Urinary bladder (tissue), 4 donors: Measurements from ENCODE around the gene CDK16. TPM values are rescaled to one million over a fixed set of nuclear protein-coding genes. Genes with fewer than 3 reads are reported as not detected.

Source experiments
- DNase-seq: peaks from one replicate; pipeline ENCODE4 v3.0.0-alpha.2; 2015; ENCODE audit errors: extremely low spot score
- H3K27ac ChIP-seq: one replicate; pipeline ENCODE4 v1.5.1; 2013; ENCODE audit warnings: low read depth, mild to moderate bottlenecking, moderate library complexity
- H3K36me3 ChIP-seq: one replicate; pipeline ENCODE4 v1.6.1; 2013; ENCODE audit warnings: mild to moderate bottlenecking, moderate library complexity; ENCODE audit not compliant: insufficient read depth
- H3K4me1 ChIP-seq: one replicate; pipeline ENCODE4 v1.6.1; 2013; ENCODE audit warnings: mild to moderate bottlenecking, moderate library complexity; ENCODE audit not compliant: insufficient read depth
- H3K4me3 ChIP-seq: one replicate; pipeline ENCODE4 v1.5.1; 2013; ENCODE audit warnings: low read depth, low read length
- WGBS: extraction: QIAGEN DNeasy Blood & Tissue Kit; methylation state at CpG from one replicate; pipeline ENCODE4 v1.1.7; 2013; 5-methylcytosine and 5-hydroxymethylcytosine counted together
- polyA plus RNA-seq: library from polyadenylated mRNA; stranded (reverse); fragments of 200-250 nt; gene quantifications from one replicate; pipeline ENCODE4 v1.2.3, GENCODE V29; 2013
- total RNA-seq: library from RNA; depleted of rRNA; stranded (reverse); fragments of >200 nt; gene quantifications from one replicate; pipeline ENCODE4 v1.2.3, GENCODE V29; 2014
- donor health status: healthy with polysubstance abuse.
- donor health status: healthy.

The CDK16 gene
- total and polyA plus RNA-seq, 2 donors, result 49.1 to 56.8 TPM

GRCh38 chrX:47232197-47232802 is 13.8 kb downstream of the CDK16 start:
- H3K4me3 ChIP-seq, result peak overlapping the region; percentile 55
- peak overlapping the region; percentile 99 for H3K27ac ChIP-seq
- 61% methylated on average over 8 of the region's 8 CpGs for WGBS
- H3K4me1 ChIP-seq, result no peaks in the 10 kb centered on the region
- no peaks in the 10 kb centered on the region for H3K36me3 ChIP-seq
- no peak for DNase-seq

GRCh38 chrX:47232803-47233332 is 14.4 kb downstream of the CDK16 start, which contains the start of gene USP11:
USP11 (plus strand) TSS chrX:47233009; CDS start chrX:47233044, 35 bp downstream.
- Histone ChIP-seq H3K27ac (peak within 1 kb of the TSS; percentile 99), H3K4me1 (no peaks in the 10 kb centered on the region), H3K4me3 (peak within 1 kb of the TSS; percentile 55), H3K36me3 (no peaks in the 10 kb centered on the region)
- DNase-seq, result peak; percentile 31
- WGBS, result under 1% methylated on average over 46 of the region's 46 CpGs

GRCh38 chrX:47233333-47234113 is 15.0 kb downstream of the CDK16 start:
- Histone ChIP-seq H3K36me3 (no peaks in the 10 kb centered on the region), H3K4me3 (peak overlapping the region; percentile 55), H3K27ac (peak overlapping the region; percentile 87), H3K4me1 (no peaks in the 10 kb centered on the region)
- peak; percentile 84 for DNase-seq
- under 1% methylated on average over 51 of the region's 51 CpGs for WGBS

- Histone ChIP-seq H3K27ac (peak overlapping the region; percentile 23), H3K4me3 (no peak overlapping the region)
- WGBS, result 42% methylated on average over 3 of the region's 3 CpGs
Observed at GRCh38 chrX:47234583-47234982, 16.1 kb downstream of the CDK16 start.

GRCh38 chrX:47235691-47236103 is 17.2 kb downstream of the CDK16 start:
- DNase-seq, result no peak
- WGBS, result 41% methylated on average over 4 of the region's 4 CpGs
- H3K4me3 ChIP-seq, result no peak overlapping the region

More at GRCh38 chrX:47234583-47234982, 16.1 kb downstream of the CDK16 start:
- no peak for DNase-seq
- H3K4me1 ChIP-seq, result no peaks in the 10 kb centered on the region
- no peaks in the 10 kb centered on the region for H3K36me3 ChIP-seq

GRCh38 chrX:47239199-47239598 is 20.7 kb downstream of the CDK16 start:
- 89% methylated on average over 8 of the region's 8 CpGs for WGBS
- no peak overlapping the region for H3K27ac ChIP-seq
- no peak overlapping the region for H3K4me3 ChIP-seq
- DNase-seq, result no peak
- H3K4me1 ChIP-seq, result no peaks in the 10 kb centered on the region
- peaks cover 2% of the 10 kb centered on the region for H3K36me3 ChIP-seq

More at GRCh38 chrX:47235691-47236103, 17.2 kb downstream of the CDK16 start:
- no peak overlapping the region for H3K27ac ChIP-seq
- no peaks in the 10 kb centered on the region for H3K4me1 ChIP-seq
- H3K36me3 ChIP-seq, result no peaks in the 10 kb centered on the region

- Histone ChIP-seq H3K4me3 (no peak overlapping the region), H3K27ac (no peak overlapping the region), H3K36me3 (peaks cover 2% of the 10 kb centered on the region), H3K4me1 (no peaks in the 10 kb centered on the region)
- WGBS, result 97% methylated on average over 12 of the region's 12 CpGs
- DNase-seq, result no peak
Observed at GRCh38 chrX:47239898-47240545, 21.5 kb downstream of the CDK16 start.

- 93% methylated on average over 7 of the region's 7 CpGs for WGBS
- Histone ChIP-seq H3K36me3 (peaks cover 2% of the 10 kb centered on the region), H3K4me3 (no peak overlapping the region), H3K27ac (no peak overlapping the region), H3K4me1 (no peaks in the 10 kb centered on the region)
- no peak for DNase-seq
Observed at GRCh38 chrX:47240619-47241018, 22.1 kb downstream of the CDK16 start.

GRCh38 chrX:47241201-47242011 is 22.9 kb downstream of the CDK16 start:
- Histone ChIP-seq H3K4me1 (no peaks in the 10 kb centered on the region), H3K4me3 (no peak overlapping the region), H3K36me3 (peaks cover 2% of the 10 kb centered on the region), H3K27ac (no peak overlapping the region)
- 95% methylated on average over 18 of the region's 18 CpGs for WGBS
- DNase-seq, result no peak

GRCh38 chrX:47242321-47242720 is 23.8 kb downstream of the CDK16 start:
- WGBS, result 91% methylated on average over 10 of the region's 10 CpGs
- no peaks in the 10 kb centered on the region for H3K4me1 ChIP-seq
- DNase-seq, result no peak
- no peak overlapping the region for H3K27ac ChIP-seq
- peaks cover 2% of the 10 kb centered on the region for H3K36me3 ChIP-seq
- H3K4me3 ChIP-seq, result no peak overlapping the region

GRCh38 chrX:47243351-47243750 is 24.9 kb downstream of the CDK16 start:
- H3K36me3 ChIP-seq, result peaks cover 2% of the 10 kb centered on the region
- WGBS, result 94% methylated on average over 14 of the region's 14 CpGs

GRCh38 chrX:47244676-47245075 is 26.2 kb downstream of the CDK16 start:
- H3K27ac ChIP-seq, result no peak overlapping the region
- H3K4me1 ChIP-seq, result no peaks in the 10 kb centered on the region
- 89% methylated on average over 16 of the region's 16 CpGs for WGBS
- H3K4me3 ChIP-seq, result no peak overlapping the region
- peaks cover 2% of the 10 kb centered on the region for H3K36me3 ChIP-seq
- no peak for DNase-seq

More at GRCh38 chrX:47243351-47243750, 24.9 kb downstream of the CDK16 start:
- Histone ChIP-seq H3K27ac (no peak overlapping the region), H3K4me3 (no peak overlapping the region), H3K4me1 (no peaks in the 10 kb centered on the region)
- DNase-seq, result no peak

GRCh38 chrX:47245156-47245555 is 26.7 kb downstream of the CDK16 start:
- Histone ChIP-seq H3K4me1 (no peaks in the 10 kb centered on the region), H3K4me3 (no peak overlapping the region), H3K36me3 (peaks cover 2% of the 10 kb centered on the region), H3K27ac (no peak overlapping the region)
- DNase-seq, result no peak
- 89% methylated on average over 10 of the region's 10 CpGs for WGBS
